HK-2 (cell line): ENCODE results near the gene EID2.

ENCODE experiments used
- DNase-seq: peaks from one replicate; pipeline ENCODE4 v3.0.0-alpha.2; 2018; ENCODE audit not compliant: unreplicated experiment

EID2 gene

GRCh38 chr19:39539518-39540332 lies at the start of gene EID2:
Gene EID2 (minus strand): TSS chr19:39540161. CDS start chr19:39540079, 82 bp downstream.
- DNase-seq = peak; percentile 97

GRCh38 chr19:39588066-39588465 lies 48.1 kb upstream of the EID2 start:
- DNase-seq = no peak

- no peak for DNase-seq
These were observed 47.5 kb upstream of the EID2 start for GRCh38 chr19:39587496-39587895.

GRCh38 chr19:39582891-39583625 lies 43.1 kb upstream of the EID2 start:
- DNase-seq = no peak

- no peak for DNase-seq
These were observed 42.5 kb upstream of the EID2 start for GRCh38 chr19:39582442-39582841.

GRCh38 chr19:39568604-39569003 lies 28.6 kb upstream of the EID2 start:
- no peak for DNase-seq

- DNase-seq = no peak
These were observed 26.1 kb upstream of the EID2 start for GRCh38 chr19:39566064-39566463.

- DNase-seq = peak; percentile 67
These were observed 23.4 kb upstream of the EID2 start for GRCh38 chr19:39563408-39563807.

GRCh38 chr19:39558624-39559117 lies 18.7 kb upstream of the EID2 start:
- no peak for DNase-seq

- no peak for DNase-seq
These were observed 18.1 kb upstream of the EID2 start for GRCh38 chr19:39557811-39558623.

- no peak for DNase-seq
These were observed 15.9 kb upstream of the EID2 start for GRCh38 chr19:39555883-39556282.

GRCh38 chr19:39554701-39555311 lies 14.8 kb upstream of the EID2 start:
- DNase-seq = no peak

GRCh38 chr19:39553082-39553652 lies 13.2 kb upstream of the EID2 start:
- DNase-seq = no peak

GRCh38 chr19:39550197-39550596 lies 10.2 kb upstream of the EID2 start:
- DNase-seq = no peak

- DNase-seq = no peak
These were observed 6.6 kb upstream of the EID2 start for GRCh38 chr19:39546599-39546998.

GRCh38 chr19:39544911-39545310 lies 5.0 kb upstream of the EID2 start:
- DNase-seq = no peak

GRCh38 chr19:39544226-39544903 lies 4.4 kb upstream of the EID2 start:
- no peak for DNase-seq

- no peak for DNase-seq
These were observed 3.5 kb upstream of the EID2 start for GRCh38 chr19:39543477-39543857.

GRCh38 chr19:39542206-39542605 lies 2.2 kb upstream of the EID2 start:
- no peak for DNase-seq

GRCh38 chr19:39540333-39540673 lies 342 bp upstream of the EID2 start:
- DNase-seq = no peak

- no peak for DNase-seq
These were observed 820 bp downstream of the EID2 start for GRCh38 chr19:39539165-39539517.
